Peyer's patch (tissue), 4 donors: ENCODE results near the gene OR5AU1.

ENCODE experiments used
- CTCF ChIP-seq, 6 experiments: fragments of 450-650 bp in 4 of 6; fragments of 200-600 bp in 2 of 6; sonication (generic) in 1 of 6; IDR thresholded peaks; one replicate each; pipeline ENCODE4 v1.5.1; 2017 to 2019; ENCODE audit warnings: antibody characterized with exemption in 6 of 6, mild to moderate bottlenecking in 3 of 6, moderate library complexity in 1 of 6
- POLR2A ChIP-seq, 2 donors: fragments of 450-650 bp; IDR thresholded peaks; one replicate each; pipeline ENCODE4 v1.5.1; 2017; ENCODE audit warnings: antibody characterized with exemption in 2 of 2, mild to moderate bottlenecking in 2 of 2, moderate library complexity in 2 of 2

DNA sequence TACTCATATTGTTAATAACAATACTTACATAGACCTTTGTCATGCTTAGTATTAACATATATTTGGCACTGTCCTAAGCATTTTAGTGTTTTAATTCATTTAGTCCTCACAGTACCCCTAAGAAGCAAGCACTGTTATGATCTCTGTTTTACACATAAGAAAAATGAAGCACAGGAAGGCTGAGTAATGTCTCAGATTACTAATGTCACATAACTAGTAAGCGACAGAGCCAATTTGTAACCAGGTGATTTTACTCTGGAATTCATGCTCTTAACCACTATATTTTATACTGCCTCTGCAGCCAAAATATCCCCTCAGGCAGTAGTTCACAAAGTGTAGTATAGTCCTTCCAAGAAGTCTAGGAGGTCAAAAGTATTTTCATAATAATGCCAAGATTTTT lies 34.7 kb downstream of the OR5AU1 start:
- no peak for TF ChIP-seq POLR2A (IDR thresholded peaks at IDR 0.05)
- TF ChIP-seq CTCF (IDR thresholded peaks at IDR 0.05) = no peak
